Muscle of leg (tissue), 11 donors: ENCODE results near the gene C16orf74. TPM values are rescaled to one million over a fixed set of nuclear protein-coding genes. Genes with fewer than 3 reads are reported as not detected.

ENCODE experiments used
- DNase-seq: peaks from one replicate; pipeline ENCODE4 v3.0.0; 2013
- H3K27ac ChIP-seq: one replicate; pipeline ENCODE4 v1.5.1; 2013; ENCODE audit warnings: mild to moderate bottlenecking, low read length, control low read depth
- H3K27me3 ChIP-seq: one replicate; pipeline ENCODE4 v1.6.1; 2013; ENCODE audit warnings: low read length; ENCODE audit not compliant: control insufficient read depth, insufficient read depth
- H3K36me3 ChIP-seq: one replicate; pipeline ENCODE4 v1.6.1; 2013; ENCODE audit warnings: low read length; ENCODE audit not compliant: control insufficient read depth, insufficient read depth
- H3K4me1 ChIP-seq: one replicate; pipeline ENCODE4 v1.6.1; 2013; ENCODE audit warnings: low read length; ENCODE audit not compliant: control insufficient read depth, insufficient read depth
- H3K4me3 ChIP-seq: one replicate; pipeline ENCODE4 v1.5.1; 2013; ENCODE audit warnings: low read length, control low read depth
- H3K9me3 ChIP-seq: replicated peaks from 2 replicates; pipeline ENCODE4 v1.6.1; 2013; ENCODE audit warnings: low read depth, low read length; ENCODE audit not compliant: control insufficient read depth
- WGBS: methylation state at CpG from one replicate; pipeline ENCODE4 v1.1.5; 2013; ENCODE audit warnings: missing lambda C conversion rate; ENCODE audit not compliant: insufficient coverage; 5-methylcytosine and 5-hydroxymethylcytosine counted together
- polyA plus RNA-seq, 8 donors: library from polyadenylated mRNA; unstranded; fragments of 120-200 nt; gene quantifications; one replicate each; pipeline versions ENCODE4 v1.2.1 to v1.2.3, GENCODE V29; 2013; ENCODE audit warnings: inconsistent platforms in 1 of 8, low replicate concordance in 1 of 8; ENCODE audit not compliant: insufficient read length in 8 of 8, insufficient read depth in 1 of 8
- total RNA-seq: library from RNA; stranded (reverse); fragments of 120-200 nt; gene quantifications from one replicate; pipeline ENCODE4 v1.2.4, GENCODE V29; 2013

The C16orf74 gene
- total and polyA plus RNA-seq, 9 donors, result 1.2 to 2.9 (median 1.8) TPM

GRCh38 chr16:85699628-85700027, 51.3 kb downstream of the C16orf74 start:
- H3K9me3 ChIP-seq, result peaks cover 2% of the 10 kb centered on the region
- 60% methylated on average over 3 of the region's 7 CpGs for WGBS
- no peak overlapping the region for H3K4me3 ChIP-seq
- H3K4me1 ChIP-seq, result peaks cover 23% of the 10 kb centered on the region
- H3K36me3 ChIP-seq, result no peaks in the 10 kb centered on the region
- no peak for DNase-seq
- H3K27ac ChIP-seq, result no peak overlapping the region
- peaks cover 24% of the 10 kb centered on the region for H3K27me3 ChIP-seq

DNA sequence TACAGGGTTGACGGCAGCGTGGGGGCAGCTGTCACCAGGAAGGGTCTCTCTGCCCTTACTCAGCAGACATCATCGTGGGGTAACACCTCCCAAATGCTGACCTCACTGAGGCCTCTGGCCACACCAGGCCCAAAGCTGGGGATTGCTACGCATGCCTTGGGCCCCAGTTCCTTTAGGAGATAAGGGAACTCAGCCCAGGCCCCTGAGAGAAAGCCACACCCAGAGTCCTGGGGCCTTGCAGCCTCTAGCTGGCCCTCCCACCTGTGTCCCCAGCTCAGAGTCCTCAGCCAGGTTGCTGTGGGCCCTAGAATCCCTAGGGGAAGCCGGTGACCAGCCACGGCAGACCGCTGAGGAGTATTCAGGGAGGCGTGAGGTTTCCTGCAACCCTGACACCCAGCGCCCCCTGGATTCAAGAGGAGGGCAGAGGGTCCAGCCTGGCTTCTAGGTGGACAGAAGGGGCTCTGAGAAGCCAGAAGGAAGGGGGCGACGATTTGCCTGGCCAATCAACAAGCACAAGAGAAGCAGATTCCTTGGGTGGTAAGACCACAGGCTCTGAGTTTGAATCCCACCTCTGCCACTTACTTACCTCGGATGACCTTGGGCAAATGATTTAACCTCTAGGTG, 51.8 kb downstream of the C16orf74 start:
- no peaks in the 10 kb centered on the region for H3K36me3 ChIP-seq
- H3K27ac ChIP-seq, result no peak overlapping the region
- H3K9me3 ChIP-seq, result peaks cover 2% of the 10 kb centered on the region
- WGBS, result 84% methylated on average over 6 of the region's 12 CpGs
- peaks cover 24% of the 10 kb centered on the region for H3K27me3 ChIP-seq
- peaks cover 23% of the 10 kb centered on the region for H3K4me1 ChIP-seq
- H3K4me3 ChIP-seq, result no peak overlapping the region
- DNase-seq, result no peak

GRCh38 chr16:85698459-85698891, 52.4 kb downstream of the C16orf74 start:
- Histone ChIP-seq H3K36me3 (no peaks in the 10 kb centered on the region), H3K27ac (no peak overlapping the region), H3K4me3 (no peak overlapping the region), H3K27me3 (peaks cover 24% of the 10 kb centered on the region), H3K4me1 (peaks cover 23% of the 10 kb centered on the region), H3K9me3 (peaks cover 2% of the 10 kb centered on the region)
- WGBS, result 94% methylated on average over 3 of the region's 7 CpGs
- no peak for DNase-seq

DNA sequence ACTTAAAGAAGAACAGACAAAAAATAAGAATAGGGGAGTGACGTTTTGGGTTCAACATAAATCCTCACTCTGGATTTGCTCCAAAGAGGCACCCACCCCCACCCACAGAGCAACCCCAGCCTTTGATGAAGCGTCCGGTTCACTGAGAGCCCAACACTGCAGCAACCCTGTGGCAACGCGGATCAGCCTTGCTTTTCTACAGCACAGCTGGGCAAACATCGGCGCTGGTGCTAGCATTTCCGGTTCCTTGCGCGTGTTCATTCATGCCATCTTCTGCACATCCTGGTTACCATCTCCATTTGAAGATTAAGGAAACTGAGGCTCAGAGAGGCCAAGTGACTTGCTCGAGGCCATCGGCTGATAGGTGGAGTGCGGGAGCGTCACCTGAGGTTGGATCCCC, 53.5 kb downstream of the C16orf74 start:
- no peak overlapping the region for H3K27ac ChIP-seq
- no peak overlapping the region for H3K4me3 ChIP-seq
- H3K36me3 ChIP-seq, result no peaks in the 10 kb centered on the region
- WGBS, result 77% methylated on average over 13 of the region's 14 CpGs
- DNase-seq, result no peak
- peaks cover 2% of the 10 kb centered on the region for H3K9me3 ChIP-seq
- peaks cover 24% of the 10 kb centered on the region for H3K27me3 ChIP-seq
- peaks cover 23% of the 10 kb centered on the region for H3K4me1 ChIP-seq

- Histone ChIP-seq H3K36me3 (no peaks in the 10 kb centered on the region), H3K27ac (no peak overlapping the region), H3K27me3 (peaks cover 23% of the 10 kb centered on the region), H3K4me3 (no peak overlapping the region), H3K4me1 (peaks cover 23% of the 10 kb centered on the region), H3K9me3 (peaks cover 1% of the 10 kb centered on the region)
- WGBS, result 26% methylated on average over 14 of the region's 16 CpGs
- DNase-seq, result peak; percentile 66
These were observed 54.1 kb downstream of the C16orf74 start for GRCh38 chr16:85696781-85697180.

DNA sequence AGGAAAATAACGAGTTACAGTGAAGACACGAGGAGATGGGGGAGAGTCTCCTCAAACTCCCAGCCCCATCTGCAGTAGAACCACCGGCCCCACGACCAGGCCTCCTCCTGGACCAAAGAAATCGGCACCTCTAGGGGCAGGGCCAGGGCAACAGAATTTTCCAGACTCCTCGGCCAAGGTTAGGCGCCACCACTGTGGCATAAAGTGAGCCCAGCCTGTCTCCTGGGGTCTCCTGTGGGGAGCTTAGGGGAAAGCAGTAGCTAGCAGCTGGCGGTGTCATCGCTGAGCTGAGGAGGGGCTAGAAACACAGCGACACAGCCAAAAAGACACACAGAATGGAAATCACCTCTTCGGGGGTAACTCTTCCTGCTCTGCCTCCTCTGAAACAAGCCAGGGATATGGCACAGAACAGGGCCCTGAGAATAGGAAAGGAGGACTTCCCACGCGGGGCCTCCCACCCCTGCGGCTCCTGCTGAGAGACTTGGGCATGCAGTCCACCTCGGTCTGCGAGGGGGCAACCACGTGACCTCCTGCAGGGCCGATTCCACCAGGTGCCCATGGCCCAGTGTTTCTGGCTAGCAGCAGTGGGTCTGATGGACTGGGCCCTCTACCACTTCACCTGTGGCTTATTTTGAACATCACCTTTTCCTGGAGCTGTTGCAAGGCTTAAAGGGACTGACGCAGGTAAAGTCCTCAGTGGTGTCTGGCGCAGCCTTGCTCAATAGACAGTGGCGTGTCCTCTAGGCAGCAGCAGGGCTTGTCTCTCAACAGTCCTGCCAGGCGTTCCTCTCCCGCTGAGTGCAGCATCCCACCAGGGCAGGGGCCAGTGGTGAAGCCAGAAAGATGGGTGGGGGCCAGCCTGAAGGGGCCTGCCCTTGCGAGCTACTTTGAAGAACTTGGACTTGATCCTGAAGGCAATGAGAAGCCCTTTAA, 55.4 kb downstream of the C16orf74 start:
- Histone ChIP-seq H3K27ac (no peak overlapping the region), H3K27me3 (peaks cover 22% of the 10 kb centered on the region), H3K4me1 (peaks cover 23% of the 10 kb centered on the region), H3K4me3 (no peak overlapping the region), H3K36me3 (no peaks in the 10 kb centered on the region), H3K9me3 (no peaks in the 10 kb centered on the region)
- WGBS, result 66% methylated on average over 12 of the region's 24 CpGs
- DNase-seq, result no peak

DNA sequence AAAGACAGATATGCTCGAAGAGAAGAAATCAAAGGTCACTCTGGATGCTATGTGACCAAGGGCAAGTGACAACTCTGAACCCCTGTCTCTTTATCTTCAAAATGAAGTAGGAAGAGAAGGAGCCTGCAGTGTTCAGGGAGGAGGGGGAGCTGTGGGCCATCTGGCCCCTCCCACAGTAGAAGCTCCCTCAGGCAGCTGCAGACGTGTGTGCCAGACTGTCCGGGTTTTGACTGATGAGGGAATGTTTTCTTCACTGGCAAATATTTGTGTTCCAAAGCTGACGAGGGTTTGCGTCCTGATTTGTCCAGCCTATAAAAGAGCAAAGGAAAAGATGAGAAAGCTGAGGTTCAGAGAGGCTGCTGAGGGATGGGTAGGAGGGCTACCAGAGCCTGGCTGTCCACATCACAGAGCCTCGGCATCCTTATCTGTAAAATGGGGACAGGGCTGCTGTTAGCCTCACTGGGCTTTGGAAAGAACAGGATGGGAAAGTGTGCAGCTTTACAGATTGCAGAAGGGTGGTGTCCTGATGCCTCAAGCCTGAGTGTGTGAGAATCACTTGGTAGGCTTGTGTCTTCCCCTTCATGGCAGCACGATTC, 60.3 kb downstream of the C16orf74 start:
- peak; percentile 49 for DNase-seq
- Histone ChIP-seq H3K4me3 (no peak overlapping the region), H3K4me1 (peaks cover 21% of the 10 kb centered on the region), H3K27me3 (peaks cover 8% of the 10 kb centered on the region), H3K27ac (no peak overlapping the region), H3K36me3 (no peaks in the 10 kb centered on the region), H3K9me3 (no peaks in the 10 kb centered on the region)
- WGBS, result 45% methylated on average over 5 of the region's 7 CpGs

- 88% methylated on average over 1 of the region's 9 CpGs for WGBS
- Histone ChIP-seq H3K4me1 (peaks cover 15% of the 10 kb centered on the region), H3K9me3 (no peaks in the 10 kb centered on the region), H3K27ac (no peak overlapping the region), H3K27me3 (peaks cover 4% of the 10 kb centered on the region), H3K36me3 (no peaks in the 10 kb centered on the region), H3K4me3 (no peak overlapping the region)
- DNase-seq, result no peak
These were observed 61.0 kb downstream of the C16orf74 start for GRCh38 chr16:85689950-85690320.

DNA sequence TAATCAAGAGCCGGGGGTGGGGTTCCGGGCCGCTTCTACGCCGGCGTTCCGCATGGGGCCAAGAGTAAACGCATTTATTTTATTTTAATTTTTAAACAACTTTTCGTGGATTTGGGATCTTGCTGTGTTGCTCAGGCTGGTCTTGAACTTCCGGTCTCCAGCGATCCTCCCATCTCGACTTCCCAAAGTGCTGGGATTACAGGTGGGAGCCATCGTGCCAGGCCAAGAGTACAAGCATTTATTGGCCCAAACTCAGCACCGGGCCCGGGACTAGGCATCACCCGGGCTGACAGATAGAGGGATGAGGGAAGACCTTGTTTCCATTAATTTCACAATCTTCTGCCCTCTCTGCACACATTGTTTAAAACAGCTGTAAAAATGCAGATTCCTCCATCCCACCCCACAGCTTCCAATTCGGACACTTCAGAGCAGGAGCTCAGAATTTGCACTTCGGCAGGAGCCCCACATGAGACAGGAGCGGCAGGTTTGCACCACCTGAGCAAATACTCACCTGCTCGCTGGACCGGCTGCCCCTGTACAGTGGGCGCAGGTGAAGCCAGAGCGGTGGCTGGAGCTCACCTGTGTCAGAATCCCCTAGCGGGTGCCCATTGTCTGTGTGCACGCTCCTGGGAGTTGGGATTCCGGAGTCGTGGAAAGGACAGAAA, 61.5 kb downstream of the C16orf74 start:
- Histone ChIP-seq H3K4me1 (peaks cover 15% of the 10 kb centered on the region), H3K4me3 (peak overlapping the region; percentile 23), H3K27ac (no peak overlapping the region), H3K36me3 (no peaks in the 10 kb centered on the region), H3K27me3 (peaks cover 2% of the 10 kb centered on the region), H3K9me3 (no peaks in the 10 kb centered on the region)
- no peak for DNase-seq
- WGBS, result 36% methylated on average over 12 of the region's 27 CpGs
